Mucosa of rectum (tissue), 2 donors: ENCODE measurements around the gene FBXO2.

Experiments used
- H3K27ac ChIP-seq, 2 donors: one replicate each; pipeline ENCODE4 v1.7.0; 2013; ENCODE audit warnings: inconsistent platforms in 2 of 2, low read depth in 2 of 2, low read length in 2 of 2
- H3K27me3 ChIP-seq, 2 donors: one replicate each; pipeline ENCODE4 v1.7.0; 2013; ENCODE audit warnings: low read length in 2 of 2; ENCODE audit not compliant: control insufficient read depth in 2 of 2, insufficient read depth in 2 of 2
- H3K36me3 ChIP-seq, 2 donors: one replicate each; pipeline ENCODE4 v1.7.0; 2013; ENCODE audit warnings: low read length in 2 of 2; ENCODE audit not compliant: control insufficient read depth in 2 of 2, insufficient read depth in 2 of 2
- H3K4me1 ChIP-seq, 2 donors: one replicate each; pipeline ENCODE4 v1.7.0; 2013; ENCODE audit warnings: low read length in 2 of 2, mild to moderate bottlenecking in 1 of 2; ENCODE audit not compliant: control insufficient read depth in 2 of 2, insufficient read depth in 2 of 2
- H3K4me3 ChIP-seq, 2 donors: one replicate each; pipeline ENCODE4 v1.7.0; 2013; ENCODE audit warnings: low read length in 2 of 2
- H3K9ac ChIP-seq, 2 donors: one replicate each; pipeline ENCODE4 v1.7.0; 2013; ENCODE audit warnings: low read length in 2 of 2, low read depth in 1 of 2, mild to moderate bottlenecking in 1 of 2
- H3K9me3 ChIP-seq, 2 donors: one replicate each; pipeline ENCODE4 v1.7.0; 2013; ENCODE audit warnings: low read length in 2 of 2; ENCODE audit not compliant: control insufficient read depth in 2 of 2
- donor health status: healthy.
- donor health status: Normal muscosa, but diverticular disease.

The FBXO2 gene

GRCh38 chr1:11600836-11601235 is 53.4 kb downstream of the FBXO2 start:
- no peak overlapping the region for H3K27ac ChIP-seq
- no peaks in the 10 kb centered on the region for H3K27me3 ChIP-seq

DNA sequence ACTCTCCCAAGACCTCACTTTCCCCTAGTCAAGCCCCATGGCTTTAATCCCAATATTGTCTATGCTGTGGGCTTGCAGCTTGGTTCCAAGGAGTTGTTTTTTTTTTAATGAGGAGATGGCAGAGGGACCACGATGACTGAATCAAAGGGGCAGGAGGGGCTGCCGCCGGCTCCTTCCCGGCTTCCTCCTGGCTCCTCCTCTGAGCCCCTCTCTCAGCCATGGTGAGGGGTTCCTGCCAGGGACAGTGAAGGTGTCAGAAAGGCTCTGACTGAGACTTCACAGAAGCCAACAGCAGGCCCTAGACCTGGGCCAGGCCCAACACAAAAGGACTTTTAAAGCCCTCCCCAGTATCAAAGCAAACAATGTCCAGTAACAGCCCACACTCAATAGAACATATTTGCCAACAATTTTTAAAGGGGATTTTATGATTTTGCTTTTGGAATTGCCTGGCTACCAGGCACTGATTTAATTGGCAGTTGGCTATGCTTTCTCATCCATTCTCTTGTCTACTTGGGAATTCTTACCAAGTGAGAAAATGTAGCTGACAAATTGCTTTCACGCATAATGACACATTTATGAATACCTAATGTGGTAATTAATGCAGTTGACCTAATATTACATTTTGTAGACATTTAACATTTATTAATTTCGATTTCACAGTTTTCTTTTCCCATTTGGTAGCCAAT is 54.2 kb downstream of the FBXO2 start:
- H3K4me3 ChIP-seq, result no peak overlapping the region
- no peaks in the 10 kb centered on the region for H3K36me3 ChIP-seq
- H3K27me3 ChIP-seq, result no peaks in the 10 kb centered on the region
- H3K9ac ChIP-seq, result no peak overlapping the region
- no peak overlapping the region for H3K27ac ChIP-seq
- H3K4me1 ChIP-seq, result no peaks in the 10 kb centered on the region
- no peaks in the 10 kb centered on the region for H3K9me3 ChIP-seq

More at GRCh38 chr1:11600836-11601235, 53.4 kb downstream of the FBXO2 start:
- H3K4me3 ChIP-seq, result no peak overlapping the region
- no peaks in the 10 kb centered on the region for H3K4me1 ChIP-seq
- no peaks in the 10 kb centered on the region for H3K9me3 ChIP-seq
- H3K36me3 ChIP-seq, result no peaks in the 10 kb centered on the region
- H3K9ac ChIP-seq, result no peak overlapping the region

DNA sequence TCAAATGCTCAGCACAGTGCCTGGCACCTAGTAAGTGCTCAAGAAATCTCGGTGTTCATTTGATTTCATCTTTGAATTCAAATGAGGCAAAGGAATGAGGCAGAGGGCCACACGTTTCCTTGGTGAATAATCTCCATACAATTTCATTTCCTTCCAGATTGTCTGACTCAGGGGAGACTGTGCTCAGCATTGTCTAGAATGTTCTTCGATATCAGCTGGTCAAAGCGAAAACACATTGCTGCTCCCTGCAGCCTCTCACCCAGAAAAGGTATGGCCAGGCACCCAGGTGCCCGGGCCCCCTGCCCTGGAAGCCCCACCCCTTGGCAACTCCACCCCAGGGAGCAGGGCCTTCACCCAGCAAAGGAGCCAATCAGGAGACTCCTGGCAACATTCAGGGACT is 55.8 kb downstream of the FBXO2 start:
- no peak overlapping the region for H3K9ac ChIP-seq
- peaks cover 0 to 2% of the 10 kb centered on the region in 2 donors for H3K27me3 ChIP-seq
- no peaks in the 10 kb centered on the region for H3K36me3 ChIP-seq
- no peaks in the 10 kb centered on the region for H3K9me3 ChIP-seq
- H3K4me1 ChIP-seq, result no peaks in the 10 kb centered on the region
- no peak overlapping the region for H3K27ac ChIP-seq
- H3K4me3 ChIP-seq, result no peak overlapping the region
